Heart left ventricle (tissue), 16 donors: ENCODE data around the gene FANCM. TPM values are rescaled to one million over a fixed set of nuclear protein-coding genes. Genes with fewer than 3 reads are reported as not detected.

Experiments used
- ATAC-seq, 4 donors: fragments of 200-7000 bp; cut with Tn5 transposase; one replicate each; pipeline ENCODE4 v1.9.1; 2020 to 2022; ENCODE audit warnings: moderate library complexity in 4 of 4, mild to moderate bottlenecking in 3 of 4, moderate number of reproducible peaks in 1 of 4
- DNase-seq, 5 donors: peaks; one replicate each; pipeline ENCODE4 v3.0.0-alpha.2; 2020
- H3K27ac ChIP-seq, 12 donors: fragments of 200-600 bp; sonication (generic) in 4 of 12; one replicate each; pipeline versions ENCODE4 v1.5.0 to v1.8.0; 2016 to 2022; ENCODE audit warnings: mild to moderate bottlenecking in 2 of 12
- H3K27me3 ChIP-seq, 9 donors: fragments of 200-600 bp; sonication (generic) in 2 of 9; one replicate each; pipeline versions ENCODE4 v1.5.1 to v1.8.0; 2016 to 2022; ENCODE audit warnings: mild to moderate bottlenecking in 3 of 9
- H3K36me3 ChIP-seq, 9 donors: fragments of 200-600 bp; sonication (generic) in 2 of 9; one replicate each; pipeline versions ENCODE4 v1.5.0 to v1.8.0; 2018 to 2022; ENCODE audit warnings: mild to moderate bottlenecking in 2 of 9
- H3K4me1 ChIP-seq, 12 donors: fragments of 200-600 bp; sonication (generic) in 4 of 12; one replicate each; pipeline versions ENCODE4 v1.5.0 to v1.8.0; 2016 to 2022; ENCODE audit warnings: mild to moderate bottlenecking in 3 of 12
- H3K4me3 ChIP-seq, 12 donors: fragments of 200-600 bp; sonication (generic) in 4 of 12; one replicate each; pipeline versions ENCODE4 v1.5.0 to v1.8.0; 2017 to 2022; ENCODE audit warnings: mild to moderate bottlenecking in 9 of 12, moderate library complexity in 4 of 12
- H3K9me3 ChIP-seq, 12 donors: fragments of 200-600 bp; sonication (generic) in 4 of 12; one replicate each; pipeline versions ENCODE4 v1.5.0 to v1.8.0; 2016 to 2022; ENCODE audit warnings: mild to moderate bottlenecking in 1 of 12
- POLR2A ChIP-seq, 2 donors: fragments of 450-650 bp; IDR thresholded peaks; one replicate each; pipeline ENCODE4 v1.6.1; 2017; ENCODE audit warnings: antibody characterized with exemption in 2 of 2, mild to moderate bottlenecking in 2 of 2, moderate library complexity in 2 of 2
- WGBS, 4 donors: extraction: QIAGEN DNeasy Blood & Tissue Kit in 2 of 4; methylation state at CpG; one replicate each; pipeline versions ENCODE4 v1.1.5 to v1.1.7; 2013 to 2018; 5-methylcytosine and 5-hydroxymethylcytosine counted together
- intact Hi-C, 10 donors: fragments of 100-400 bp; cut with DNase I; formaldehyde crosslinking; loops; one replicate each; pipeline versions ENCODE4 v1.11.1 to v1.14.2; 2022
- polyA plus RNA-seq, 2 donors: library from polyadenylated mRNA; stranded (reverse); fragments of 200-250 nt; gene quantifications; one replicate each; pipeline ENCODE4 v1.2.3, GENCODE V29; 2013
- total RNA-seq, 9 donors: library from RNA; depleted of rRNA in 2 of 9; stranded (reverse); fragments of >200 nt in 2 of 9; fragmentation: NEBNext Ultra II Directional in 3 of 9; extraction: Animal tissue kit (Norgen Biotek cat#: 25700) in 3 of 9; gene quantifications; one replicate each; pipeline versions ENCODE4 v1.1.0 to v1.2.4, GENCODE V29; 2016 to 2023
- TF ChIP-seq, protein P1 (sequence below), 12 donors: fragments of 200-600 bp; sonication (generic) in 4 of 12; IDR thresholded peaks; one replicate each; pipeline versions ENCODE4 v1.5.0 to v1.8.0; 2018 to 2022; ENCODE audit warnings: antibody characterized with exemption in 12 of 12, mild to moderate bottlenecking in 5 of 12
- donor health status: ischemic (EF 13 %, LVEDD 7.1; RV severe dilation, severe dysfunction).
- donor health status: healthy with polysubstance abuse.
- donor health status: DM: no; HTN: yes; CAD: no.
- donor health status: DM: no; HTN: no; CAD: no.
- donor health status: ischemic (EF 25% LVEDD 6.9; RV normal size, moderate dysfunction).
- donor health status: ischemic (EF 25% LVEDD 5.7; RV mildly dilated, moderate dysfunction).
- donor health status: healthy.
- donor health status: DM: yes; HTN: yes; CAD: no.
- donor health status: ischemic (EF 35%, LVEDD 5.7; RV mildly dilated, moderate dysfunction).
- donor health status: nonischemic (EF 11% LVEDD 7.7; RV severe dilation, severe dysfunction).
- donor health status: DM: yes; HTN: yes; CAD: no.
- donor health status: PGD.
- donor health status: ischemic (EF 29% LVEDD 5.4; RV normal size, mild dysfunction).
- donor health status: nonischemic (EF 23%, LVEDD 6.1; RV moderate dilation, normal function).

The FANCM gene
- total and polyA plus RNA-seq, 11 donors = 1.4 to 4.5 (median 3.1) TPM

DNA sequence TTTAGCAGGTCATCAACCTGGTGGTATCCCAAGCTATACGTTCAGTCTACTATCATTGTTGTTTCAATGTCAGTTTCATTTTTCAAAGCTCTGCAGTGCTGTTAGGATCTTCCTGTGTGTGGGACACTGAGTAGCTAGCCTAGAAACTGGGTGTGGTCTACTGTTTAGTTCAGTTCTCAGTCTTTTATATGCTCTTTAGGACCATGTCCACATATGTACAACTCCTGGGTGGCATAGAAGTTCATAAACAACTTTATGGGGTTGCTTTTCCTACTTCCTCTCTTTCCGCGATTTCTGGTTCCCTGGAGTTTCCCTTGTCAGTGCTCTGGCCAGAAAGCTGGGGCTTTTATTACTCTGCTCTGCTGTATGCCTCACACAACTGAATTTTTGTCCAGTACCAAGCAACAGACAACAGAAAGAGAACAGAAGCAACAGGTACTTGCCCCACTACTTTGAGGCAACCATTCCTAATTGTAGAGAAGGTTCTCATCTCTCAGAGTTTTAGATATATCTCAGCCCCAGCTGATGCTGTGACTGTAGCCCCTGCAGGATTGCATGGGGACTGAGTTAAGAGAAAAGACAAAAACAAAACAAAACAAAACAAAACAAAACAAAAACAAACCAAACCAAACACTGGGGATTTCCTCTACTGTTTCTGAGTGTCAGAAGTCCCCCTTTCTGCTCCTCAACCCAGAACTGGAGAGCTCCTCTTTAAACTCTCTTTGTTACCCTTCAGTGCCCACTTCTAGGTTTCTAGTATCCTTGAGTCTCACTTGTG is 86.9 kb downstream of the FANCM start:
- intact Hi-C loops = no loop called here
- Histone ChIP-seq H3K27ac (no peak overlapping the region), H3K4me3 (no peak overlapping the region), H3K36me3 (peaks cover 0 to 65% (median 53%) of the 10 kb centered on the region in 9 donors), H3K9me3 (no peaks in the 10 kb centered on the region), H3K4me1 (no peaks in the 10 kb centered on the region), H3K27me3 (no peaks in the 10 kb centered on the region)
- ATAC-seq (no peak), DNase-seq (no peak)
- no peak for TF ChIP-seq POLR2A (IDR thresholded peaks at IDR 0.05)
- TF ChIP-seq, protein P1, sequence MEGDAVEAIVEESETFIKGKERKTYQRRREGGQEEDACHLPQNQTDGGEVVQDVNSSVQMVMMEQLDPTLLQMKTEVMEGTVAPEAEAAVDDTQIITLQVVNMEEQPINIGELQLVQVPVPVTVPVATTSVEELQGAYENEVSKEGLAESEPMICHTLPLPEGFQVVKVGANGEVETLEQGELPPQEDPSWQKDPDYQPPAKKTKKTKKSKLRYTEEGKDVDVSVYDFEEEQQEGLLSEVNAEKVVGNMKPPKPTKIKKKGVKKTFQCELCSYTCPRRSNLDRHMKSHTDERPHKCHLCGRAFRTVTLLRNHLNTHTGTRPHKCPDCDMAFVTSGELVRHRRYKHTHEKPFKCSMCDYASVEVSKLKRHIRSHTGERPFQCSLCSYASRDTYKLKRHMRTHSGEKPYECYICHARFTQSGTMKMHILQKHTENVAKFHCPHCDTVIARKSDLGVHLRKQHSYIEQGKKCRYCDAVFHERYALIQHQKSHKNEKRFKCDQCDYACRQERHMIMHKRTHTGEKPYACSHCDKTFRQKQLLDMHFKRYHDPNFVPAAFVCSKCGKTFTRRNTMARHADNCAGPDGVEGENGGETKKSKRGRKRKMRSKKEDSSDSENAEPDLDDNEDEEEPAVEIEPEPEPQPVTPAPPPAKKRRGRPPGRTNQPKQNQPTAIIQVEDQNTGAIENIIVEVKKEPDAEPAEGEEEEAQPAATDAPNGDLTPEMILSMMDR (IDR thresholded peaks at IDR 0.05) = no peak
- WGBS, 4 donors = 90 to 95% (median 93%) methylated on average over 3 of the region's 3 CpGs

DNA sequence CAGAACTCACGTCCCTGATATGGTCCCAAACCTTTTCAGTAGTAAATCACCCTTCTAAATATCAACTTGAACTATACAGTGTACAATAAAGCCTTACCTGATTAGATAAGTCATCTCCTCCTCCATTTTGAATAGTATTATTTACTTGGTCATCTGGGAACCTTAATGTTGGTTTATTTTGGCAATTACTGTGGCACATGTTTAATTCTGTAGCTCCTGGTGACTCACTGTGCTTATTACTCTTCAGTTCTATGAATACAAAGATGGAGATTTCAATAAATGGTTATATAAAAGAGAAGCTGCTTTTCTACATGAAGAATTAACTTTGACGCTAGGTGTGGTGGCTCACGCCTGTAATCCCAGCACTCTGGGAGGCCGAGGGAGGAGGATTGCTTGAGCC is 91.8 kb downstream of the FANCM start:
- Histone ChIP-seq H3K27me3 (no peaks in the 10 kb centered on the region), H3K36me3 (peaks cover 0 to 99% (median 84%) of the 10 kb centered on the region in 9 donors), H3K4me1 (no peaks in the 10 kb centered on the region), H3K4me3 (no peak overlapping the region), H3K27ac (no peak overlapping the region), H3K9me3 (no peaks in the 10 kb centered on the region)
- intact Hi-C loops = no loop called here
- 95 to 99% (median 95%) methylated on average over 4 of the region's 4 CpGs for WGBS, 4 donors
- ATAC-seq = no peak
- TF ChIP-seq POLR2A (IDR thresholded peaks at IDR 0.05) = no peak
- TF ChIP-seq, protein P1 (IDR thresholded peaks at IDR 0.05) = no peak
- DNase-seq = no peak

DNA sequence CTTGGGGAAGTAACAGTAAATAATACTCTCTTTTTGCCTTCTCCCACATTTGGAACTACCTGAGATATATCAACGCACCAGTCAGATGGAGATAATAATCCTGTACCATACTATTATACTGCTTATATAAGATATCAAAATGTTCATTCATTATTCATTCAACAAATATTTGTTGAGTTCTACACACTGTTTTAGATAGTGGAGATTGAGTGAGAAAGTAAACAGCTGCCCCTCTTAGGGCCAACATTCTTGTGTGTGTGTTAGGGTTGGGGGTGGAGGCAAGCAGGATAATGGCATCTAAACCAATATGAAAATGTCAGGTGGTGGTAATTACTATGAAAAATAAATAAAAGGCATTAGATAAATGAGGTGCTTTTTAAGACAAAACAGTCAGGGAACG is 103.3 kb downstream of the FANCM start:
- no peak for DNase-seq
- peaks cover 0 to 19% (median 0%) of the 10 kb centered on the region in 12 donors for H3K4me1 ChIP-seq
- no peaks in the 10 kb centered on the region for H3K9me3 ChIP-seq
- ATAC-seq = no peak
- peaks cover 0 to 45% (median 29%) of the 10 kb centered on the region in 9 donors for H3K36me3 ChIP-seq
- no peak overlapping the region for H3K27ac ChIP-seq
- intact Hi-C loops = no loop called here
- TF ChIP-seq POLR2A (IDR thresholded peaks at IDR 0.05) = no peak
- TF ChIP-seq, protein P1 (IDR thresholded peaks at IDR 0.05) = no peak
- no peak overlapping the region for H3K4me3 ChIP-seq
- WGBS, 4 donors = 87 to 95% (median 92%) methylated on average over 2 of the region's 2 CpGs
- H3K27me3 ChIP-seq = no peaks in the 10 kb centered on the region

DNA sequence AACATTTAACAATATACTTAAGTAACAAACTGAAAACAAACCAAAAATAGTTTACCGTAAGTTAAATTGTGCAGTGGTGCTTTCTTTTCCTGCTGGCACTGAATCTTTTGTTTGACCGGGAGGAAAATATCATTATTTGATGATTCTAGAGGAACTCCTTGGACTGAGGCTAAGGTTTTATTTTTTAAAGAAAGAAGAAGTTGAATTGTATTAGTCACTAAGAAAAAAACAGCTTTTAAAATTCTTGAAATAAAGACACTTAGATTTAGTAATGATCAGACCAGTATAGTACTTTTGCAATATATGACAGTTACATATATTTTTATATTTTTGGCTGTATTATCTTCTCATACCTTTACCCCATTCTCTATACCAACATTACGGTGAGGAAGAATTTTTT is 107.0 kb downstream of the FANCM start:
- peaks cover 0 to 23% (median 0%) of the 10 kb centered on the region in 9 donors for H3K36me3 ChIP-seq
- no peaks in the 10 kb centered on the region for H3K27me3 ChIP-seq
- 58 to 71% (median 65%) methylated on average over 3 of the region's 3 CpGs for WGBS, 4 donors
- ATAC-seq (no peak), DNase-seq (no peak)
- H3K9me3 ChIP-seq = no peaks in the 10 kb centered on the region
- H3K27ac ChIP-seq = peak overlapping the region in 11 of 12 donors; percentile 14 to 80 (median 35)
- intact Hi-C loops = loop anchor here in 1 of 10 donors (10.0 kb wide), 1 partner anchor 98 kb away; no protein-coding TSS in a partner anchor
- peak overlapping the region in 7 of 12 donors; percentile 8 to 36 (median 19) for H3K4me3 ChIP-seq
- H3K4me1 ChIP-seq = peaks cover 0 to 37% (median 0%) of the 10 kb centered on the region in 12 donors
- no peak for TF ChIP-seq POLR2A (IDR thresholded peaks at IDR 0.05)
- TF ChIP-seq, protein P1 (IDR thresholded peaks at IDR 0.05) = no peak
